ENCODE results near the gene OTUD5. TPM values are rescaled to one million over a fixed set of nuclear protein-coding genes. Genes with fewer than 3 reads are reported as not detected.

OTUD5 gene
- total and polyA plus RNA-seq, 2 of the 13 experiments (the other 11 are each of a cell fraction or from before 2014, with no cell fraction given): 18.4 to 42.2 TPM

DNA sequence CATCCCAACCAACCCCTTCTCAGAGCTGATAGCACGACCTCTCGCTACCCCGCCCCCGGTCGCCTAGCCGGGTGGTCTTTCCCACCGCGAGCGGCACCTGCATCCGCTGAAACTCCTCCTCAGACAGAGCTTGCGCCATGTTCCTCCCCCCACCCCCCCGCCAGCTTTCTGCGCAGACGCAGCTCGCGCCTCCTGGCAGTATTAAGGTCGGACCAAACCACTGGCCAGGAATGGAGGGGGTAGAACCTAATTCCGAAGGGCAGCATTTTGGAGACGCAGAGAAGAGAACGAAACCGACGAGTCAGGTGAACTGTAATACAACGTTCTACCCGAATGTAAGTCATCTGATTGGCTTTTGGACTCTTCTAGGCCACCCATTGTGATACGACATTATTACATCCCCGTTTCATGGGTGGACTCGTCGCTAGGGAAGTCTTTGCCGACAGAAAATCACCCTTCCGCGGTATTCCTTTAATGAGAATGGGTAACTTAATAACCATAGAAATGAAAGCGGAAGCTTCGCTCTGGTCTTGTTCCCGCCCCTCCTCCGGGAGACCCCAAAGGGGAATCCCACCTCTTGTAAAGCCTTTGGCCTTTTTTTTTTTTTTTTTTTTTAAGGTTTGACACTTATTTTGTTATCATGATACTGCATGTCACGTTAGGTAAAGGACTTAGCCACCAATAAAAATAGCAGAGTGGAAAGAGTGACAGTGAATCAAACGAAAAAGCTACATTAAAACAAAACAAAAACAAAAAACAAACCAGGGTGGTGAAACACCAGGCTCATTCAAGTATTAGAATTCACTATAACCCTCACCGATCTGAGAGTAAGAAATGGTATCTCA is 44.9 kb upstream of the OTUD5 start, which contains the start of gene GRIPAP1 (continued):
- TF ChIP-seq ZBTB1 (CRISPR knock-in tag; IDR thresholded peaks at IDR 0.05; ENCODE audit: borderline replicate concordance) (no peak), CEBPB (IDR thresholded peaks at IDR 0.05; ENCODE audit: borderline replicate concordance, low read depth, low read length) (peak; percentile 61; the same call in 1 of the 2 replicates), ZNF256 (CRISPR knock-in tag; conservative IDR thresholded peaks at IDR 0.05) (0 out of 2 replicates have a peak, but pooled peaks have one; percentile 26), ZNF318 (CRISPR knock-in tag; IDR thresholded peaks at IDR 0.05) (no peak), ZNF597 (CRISPR knock-in tag; IDR thresholded peaks at IDR 0.05) (no peak), ZNF777 (CRISPR knock-in tag; IDR thresholded peaks at IDR 0.05) (no peak), MLLT10 (CRISPR knock-in tag; IDR thresholded peaks at IDR 0.05) (no peak), DR1 (CRISPR knock-in tag; IDR thresholded peaks at IDR 0.05) (peak; percentile 62; the same call in 1 of the 2 replicates), EED (CRISPR knock-in tag; IDR thresholded peaks at IDR 0.05) (no peak), TAF15 (IDR thresholded peaks at IDR 0.05; ENCODE audit: low read depth, low read length, poor library complexity, severe bottlenecking) (no peak), JUN (CRISPR knock-in tag; IDR thresholded peaks at IDR 0.05) (no peak), NONO (IDR thresholded peaks at IDR 0.05) (no peak), NONO (CRISPR knock-in tag; conservative IDR thresholded peaks at IDR 0.05) (peak; percentile 50; the same call in 1 of the 2 replicates), MLX (CRISPR knock-in tag; IDR thresholded peaks at IDR 0.05) (no peak)
